Measurements from ENCODE around the gene RSU1.

GRCh38 chr10:16794005-16794404, 23.2 kb downstream of the RSU1 start:
- TF ChIP-seq CTCF (conservative IDR thresholded peaks at IDR 0.05) (no peak), EZH2 (IDR thresholded peaks at IDR 0.05; ENCODE audit: low read depth) (no peak)

Measured in PC-9 (cell line).